NCI-H1417 (cell line): ENCODE measurements around the gene USP27X.

ENCODE experiments used
- DNase-seq, 3 experiments: peaks; one replicate each; lab custom pipeline; 2025; lab: John Stamatoyannopoulos, UW

The USP27X gene

DNA sequence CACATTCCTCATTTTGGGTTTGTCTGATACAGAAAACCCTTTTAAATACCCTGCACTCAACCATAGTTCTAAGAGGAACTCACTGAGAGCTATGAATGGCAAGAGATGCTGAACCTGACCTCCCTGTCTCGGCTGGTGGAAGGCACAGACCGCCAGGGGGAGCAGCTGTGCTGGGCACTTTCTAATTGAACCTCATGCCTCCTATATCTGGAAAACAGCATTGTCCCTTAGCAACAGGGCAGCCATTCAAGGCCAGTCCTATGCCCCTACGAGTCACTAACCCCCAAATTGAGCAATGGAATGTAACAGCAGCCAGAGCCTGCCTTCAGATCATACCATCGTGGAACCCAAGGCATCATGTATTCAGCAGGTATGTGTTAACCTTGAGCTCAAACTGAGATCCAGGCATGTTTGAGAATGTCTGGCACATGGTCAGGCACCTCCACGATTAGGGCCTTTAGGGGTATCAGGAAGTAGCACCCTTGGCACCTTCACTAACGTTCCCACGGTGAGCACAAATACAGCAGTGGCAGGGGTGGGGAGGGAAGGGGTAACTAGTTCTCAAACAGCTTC lies 5.1 kb downstream of the USP27X start:
- DNase-seq, result peak; percentile 45 to 80 (median 56)

DNA sequence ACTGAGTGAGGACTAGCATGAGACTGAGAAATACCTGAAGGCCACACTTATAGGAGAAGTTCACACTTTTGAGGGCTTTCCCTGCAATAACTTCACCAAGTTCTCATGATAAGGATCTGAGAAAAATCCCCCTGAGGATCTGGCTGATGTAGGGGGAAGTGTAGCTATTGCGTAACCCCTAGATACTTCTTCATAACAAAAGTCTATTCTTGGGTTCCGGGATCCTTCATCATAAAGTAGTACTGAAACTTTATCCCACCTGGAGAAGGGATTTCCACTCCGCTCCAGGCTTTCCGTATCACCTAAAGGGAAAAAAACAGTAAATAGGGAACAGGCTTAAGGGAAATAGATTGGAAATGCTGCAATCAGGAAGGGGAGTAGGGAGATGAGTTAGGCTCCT lies 13.3 kb downstream of the USP27X start:
- no peak for DNase-seq

DNA sequence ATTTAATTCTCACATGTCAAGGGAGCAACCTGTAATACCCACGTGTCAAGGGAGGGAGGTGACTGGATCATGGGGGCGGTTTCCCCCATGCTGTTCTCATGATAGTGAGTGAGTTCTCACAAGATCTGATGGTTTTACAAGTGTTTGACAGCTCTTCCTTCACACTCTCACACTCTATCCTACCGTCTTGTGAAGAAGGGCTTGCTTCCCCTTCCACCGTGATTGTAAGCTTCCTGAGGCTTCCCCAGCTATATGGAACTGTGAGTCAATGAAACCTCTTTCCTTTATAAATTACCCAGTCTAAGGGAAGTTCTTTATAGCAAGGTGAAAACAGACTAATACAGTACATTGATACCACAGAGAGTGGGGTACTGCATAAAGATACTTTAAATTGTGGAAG lies 17.7 kb downstream of the USP27X start:
- DNase-seq, result no peak

DNA sequence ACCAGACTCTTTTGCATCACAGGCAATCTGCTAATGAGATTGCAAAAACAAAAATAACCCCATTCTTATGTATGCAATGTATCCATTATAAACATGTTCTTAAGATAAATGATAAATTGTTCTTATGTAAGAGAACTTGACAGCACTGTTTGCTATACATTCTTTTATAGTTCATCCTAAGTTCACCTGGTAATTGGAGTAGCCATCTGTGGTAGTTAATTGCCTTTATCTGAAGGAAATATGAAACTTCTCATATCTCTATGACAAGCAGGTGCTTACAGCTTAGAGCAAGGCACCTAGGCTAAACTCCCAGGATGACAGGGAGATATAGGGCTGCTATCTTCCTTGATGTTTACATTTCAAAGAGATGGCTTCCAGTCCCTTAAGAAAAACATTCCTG lies 21.8 kb downstream of the USP27X start:
- peak in 2 of 3 experiments; percentile 31 to 56 for DNase-seq

DNA sequence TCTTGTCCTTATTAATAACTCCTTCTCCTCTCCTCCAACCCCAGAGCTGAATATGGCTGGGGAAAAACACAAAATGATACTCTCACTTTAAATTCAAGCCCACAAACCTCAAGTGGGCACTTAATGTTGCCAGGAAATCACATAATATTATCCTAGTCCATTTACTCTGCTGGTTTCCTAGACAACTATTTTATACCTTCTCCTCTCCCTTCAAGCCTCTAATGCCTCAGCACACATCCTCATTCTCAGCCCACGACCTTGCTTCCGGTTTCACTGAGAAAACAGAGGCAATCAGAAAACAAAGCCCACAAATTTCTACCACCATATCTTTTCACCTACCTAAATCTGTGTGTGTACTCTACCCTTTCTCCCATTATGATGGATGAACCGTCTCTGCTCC lies 31.1 kb downstream of the USP27X start:
- peak; percentile 67 to 93 (median 71) for DNase-seq

DNA sequence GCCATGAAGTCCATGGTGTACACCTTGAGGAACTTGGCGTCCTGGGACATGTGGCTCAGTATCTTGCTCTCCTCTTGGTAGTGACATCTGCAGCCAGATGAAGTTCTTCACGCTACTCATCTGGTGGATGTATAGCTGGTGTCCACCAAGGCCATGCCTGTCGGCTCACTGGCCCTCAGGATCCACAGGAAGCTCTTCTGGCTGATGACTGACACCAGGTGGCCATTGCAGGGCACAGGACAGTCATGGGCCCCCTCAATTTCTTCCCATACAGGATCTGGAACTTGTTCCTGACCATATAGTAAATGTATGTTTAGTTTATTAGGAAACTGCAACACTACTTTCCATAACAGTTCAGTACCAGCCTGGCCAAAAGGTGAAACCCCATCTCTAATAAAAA lies 32.8 kb downstream of the USP27X start:
- peak in 1 of 3 experiments; percentile 23 for DNase-seq

DNA sequence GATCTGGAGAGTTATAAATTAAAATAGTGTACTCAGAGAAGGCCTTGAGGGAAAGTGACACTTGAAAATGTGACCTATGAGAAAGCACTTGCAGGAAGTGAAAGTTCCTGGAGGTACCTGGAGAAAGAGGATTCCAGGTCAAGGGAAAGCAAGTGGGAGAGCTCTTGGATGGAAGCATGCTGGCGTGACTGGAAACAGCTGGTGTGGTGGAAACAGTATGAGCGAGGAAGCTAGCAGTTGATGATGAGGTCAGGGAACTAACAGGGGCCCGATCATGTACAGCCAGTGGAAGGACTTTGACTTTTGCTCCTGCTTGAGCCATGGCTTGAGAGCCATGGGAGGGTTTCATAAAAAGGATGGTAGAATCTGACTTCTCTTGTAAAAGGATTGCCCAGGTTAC lies 33.6 kb downstream of the USP27X start:
- no peak for DNase-seq

DNA sequence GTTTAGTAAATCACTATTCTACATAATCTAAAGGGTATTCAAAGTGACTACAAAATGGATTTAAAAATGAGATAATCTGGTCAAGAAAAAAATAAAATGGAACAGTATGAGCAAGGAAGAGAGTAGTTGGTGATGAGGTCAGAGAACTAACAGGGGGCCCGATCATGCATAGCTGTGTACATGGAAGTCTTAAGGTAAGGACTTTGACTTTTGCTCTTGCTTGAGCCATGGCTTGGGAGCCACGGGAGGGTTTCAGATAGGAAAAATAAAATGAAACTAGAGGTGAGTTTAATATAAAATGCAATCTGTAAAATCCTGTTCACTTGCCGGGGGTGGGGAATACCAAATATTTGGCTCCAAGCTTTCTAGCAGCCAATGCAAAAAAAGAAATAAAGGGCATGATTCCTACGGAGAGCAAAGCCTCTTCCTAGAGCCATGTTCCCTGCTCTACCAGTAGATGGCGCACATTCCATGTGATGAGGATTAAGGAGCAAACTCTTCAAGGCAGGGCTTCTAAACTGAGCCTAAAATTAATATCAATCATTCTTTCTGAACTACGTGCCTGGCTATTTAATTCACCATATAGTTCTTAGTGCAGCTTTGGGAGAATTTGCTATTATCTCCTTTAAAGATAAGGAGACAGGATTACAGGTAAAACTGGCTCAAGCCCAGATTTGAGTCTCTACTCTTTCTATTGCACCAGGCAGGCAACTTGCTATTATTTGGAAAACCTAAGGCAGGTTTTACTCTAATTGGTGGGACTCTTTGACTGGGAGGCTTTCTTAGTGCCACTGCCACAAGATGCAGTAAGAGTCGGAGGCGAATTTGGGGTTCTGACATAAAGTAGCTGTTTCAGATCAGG lies 36.3 kb downstream of the USP27X start:
- DNase-seq, result peak; percentile 25 to 78 (median 28)

DNA sequence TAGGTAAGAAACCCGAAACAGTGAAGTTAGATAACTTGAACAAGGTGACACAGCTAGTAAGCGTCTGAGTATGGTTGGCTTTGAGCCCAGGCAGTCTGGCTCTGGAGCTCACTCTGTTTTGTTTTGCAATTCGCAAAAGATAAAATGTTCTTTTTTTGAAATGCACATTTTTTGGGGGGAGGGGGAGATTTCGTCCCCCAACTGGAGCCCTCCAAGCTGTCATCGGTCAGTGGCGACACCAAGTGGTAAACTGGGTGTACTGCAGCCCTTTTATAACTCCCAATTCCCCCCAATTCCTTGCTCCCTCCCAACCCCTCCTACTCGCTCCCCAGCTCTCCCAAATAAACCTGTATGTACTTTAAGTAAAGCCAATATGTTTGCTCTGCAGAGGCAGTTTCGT lies 40.3 kb downstream of the USP27X start:
- DNase-seq, result peak in 2 of 3 experiments; percentile 32 to 66

DNA sequence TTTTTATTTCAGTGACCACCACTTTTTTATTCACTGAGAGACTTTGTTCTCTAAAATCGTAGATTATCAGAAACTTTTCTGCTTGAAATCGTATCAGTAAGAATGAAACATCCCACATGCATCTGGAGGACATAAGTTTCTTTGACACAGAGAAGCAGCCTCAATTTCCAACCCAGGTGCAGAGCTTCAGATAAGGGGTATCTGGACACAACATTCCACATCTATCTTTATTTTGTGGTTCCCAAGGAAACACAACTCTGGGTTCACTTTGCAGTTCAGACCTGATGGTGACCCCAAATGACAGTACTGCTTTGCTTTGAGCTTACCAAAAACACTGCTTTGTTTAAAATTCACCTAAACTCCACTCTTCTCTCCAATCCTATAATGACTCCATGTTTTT lies 41.8 kb downstream of the USP27X start:
- DNase-seq, result no peak

DNA sequence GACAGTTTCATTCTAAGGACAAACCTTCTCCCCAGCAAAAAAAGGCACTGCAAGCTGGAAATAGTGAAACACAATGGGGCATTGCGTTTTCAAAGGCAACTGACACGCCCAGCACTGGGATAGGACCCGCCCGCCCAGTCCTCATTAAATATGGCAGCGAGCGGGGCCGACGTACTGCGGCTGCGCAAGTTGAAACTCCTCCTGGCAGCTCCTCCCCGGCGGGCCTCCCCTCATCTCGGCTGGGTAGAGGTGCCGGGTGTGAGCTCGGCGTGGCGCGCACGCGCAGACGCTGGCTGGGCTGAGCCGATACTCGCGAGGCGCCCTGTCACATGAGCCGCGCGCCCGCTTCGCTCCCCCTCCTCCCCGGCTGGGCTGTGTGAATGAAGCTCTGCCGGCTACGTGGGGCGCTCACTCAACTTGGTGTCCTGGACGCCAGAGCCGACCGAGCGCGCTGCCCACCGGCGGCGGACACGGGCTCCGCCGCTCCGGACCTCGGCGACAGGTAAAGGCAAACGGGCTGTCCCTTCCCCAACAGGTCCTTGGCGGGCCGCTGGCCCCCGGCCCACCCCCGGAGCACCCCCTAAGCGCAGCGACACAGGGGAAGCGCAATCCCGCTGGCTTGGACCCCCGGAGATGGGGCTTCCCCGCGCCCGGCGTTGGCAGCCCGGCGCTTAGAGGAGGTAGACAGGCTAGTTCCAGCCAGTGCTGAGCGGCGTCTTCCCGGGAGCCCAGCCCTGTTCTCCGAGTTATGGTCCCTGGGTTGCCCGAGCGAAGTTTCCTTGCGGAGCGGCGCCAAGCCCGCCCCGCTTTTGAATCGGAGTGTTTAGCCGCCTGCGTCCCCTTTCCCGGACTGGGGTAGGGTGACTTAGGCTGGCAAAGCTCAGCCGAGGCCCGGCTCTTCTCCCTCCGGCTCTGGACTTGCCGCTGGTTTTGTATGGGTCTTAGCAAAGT lies 43.3 kb downstream of the USP27X start, which contains the start of gene CLCN5:
Gene CLCN5, plus strand, starts transcription at position 306 of the 951 bp plus-strand sequence. CDS start 2,703 bp downstream, outside the sequence.
- peak; percentile 79 to 96 (median 93) for DNase-seq

DNA sequence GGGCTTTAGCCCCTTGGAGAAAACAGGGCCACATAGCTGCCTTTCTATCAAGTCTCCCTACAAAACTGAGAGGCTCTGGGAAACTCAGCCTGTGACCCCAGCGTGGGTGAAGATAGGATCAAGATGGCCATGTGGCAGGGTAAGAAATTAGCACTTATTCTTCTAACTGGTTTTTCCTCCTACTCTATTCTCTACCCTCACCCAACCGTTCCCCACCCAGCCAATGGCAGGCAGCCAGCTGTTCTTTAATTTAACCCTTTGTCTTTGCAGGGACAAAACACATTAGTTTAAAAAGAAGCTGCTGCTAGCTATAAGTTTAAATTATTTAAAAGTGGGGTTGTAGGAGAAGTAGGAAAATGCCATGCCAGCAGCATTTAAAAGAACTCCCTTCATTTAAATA lies 45.9 kb downstream of the USP27X start:
- DNase-seq, result no peak

DNA sequence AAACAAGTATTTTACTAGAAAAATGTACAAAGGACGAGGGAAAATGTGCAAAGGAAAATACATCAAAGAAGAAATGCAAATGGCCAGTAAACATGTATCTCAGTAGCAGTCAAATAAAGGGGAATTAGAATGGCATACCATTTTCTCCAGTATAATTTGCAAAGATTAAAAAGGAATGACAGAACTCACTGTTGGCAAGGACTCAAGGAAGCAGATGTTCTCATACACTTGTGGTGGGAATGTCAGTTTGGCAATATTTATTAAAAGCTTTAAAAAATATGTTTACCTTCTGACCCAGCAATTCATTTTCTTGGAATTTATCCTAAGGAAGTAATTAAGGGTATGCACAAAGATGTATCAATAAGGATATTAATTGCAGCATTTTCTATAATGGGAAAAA lies 50.8 kb downstream of the USP27X start:
- DNase-seq, result no peak
